H1 (cell line): ENCODE data around the gene DNAJA3. TPM values are rescaled to one million over a fixed set of nuclear protein-coding genes. Genes with fewer than 3 reads are reported as not detected.
A peak's percentile ranks its signal among the peaks of the same experiment; 100 is the strongest.

Experiments
- CTCF ChIA-PET: fragments of 300-600 bp; sonication (Branson Sonifier 250); formaldehyde crosslinking; loops from one replicate; lab custom pipeline; 2021; ENCODE audit not compliant: partially characterized antibody; lab: Charles Lee
- POLR2A ChIA-PET: fragments of 300-600 bp; sonication (Branson Sonifier 250); formaldehyde crosslinking; loops from one replicate; lab custom pipeline; 2021; ENCODE audit warnings: inconsistent platforms; ENCODE audit not compliant: partially characterized antibody; lab: Charles Lee
- DNase-seq, 2 experiments: peaks; one replicate each; pipeline versions ENCODE4 v3.0.0 to v3.0.0-alpha.2; 2010 to 2022; ENCODE audit warnings: low spot score in 2 of 2, low read depth in 1 of 2, mixed read lengths in 1 of 2
- FAIRE-seq: peaks from 2 replicates; lab custom pipeline; 2011; peaks lifted over from hg19 to GRCh38; lab: Jason Lieb, UNC
- H2AFZ ChIP-seq: 2 replicates; pipeline ENCODE4 v1.8.1; 2012; ENCODE audit warnings: low read length, inconsistent platforms
- H2AK5ac ChIP-seq: 2 replicates; pipeline ENCODE4 v1.6.1; 2013; ENCODE audit warnings: low read depth, low read length
- H2BK120ac ChIP-seq: replicated peaks from 2 replicates; pipeline ENCODE3; 2013; ENCODE audit warnings: low read depth, low read length, inconsistent platforms
- H2BK12ac ChIP-seq: 2 replicates; pipeline ENCODE4 v1.6.1; 2013; ENCODE audit warnings: low read depth, low read length
- H2BK15ac ChIP-seq: 2 replicates; pipeline ENCODE4 v1.6.1; 2013; ENCODE audit warnings: low read length
- H2BK20ac ChIP-seq: 2 replicates; pipeline ENCODE4 v1.6.1; 2013; ENCODE audit warnings: low read length
- H2BK5ac ChIP-seq: 2 replicates; pipeline ENCODE4 v1.6.1; 2013; ENCODE audit warnings: low read depth, low read length
- H3K14ac ChIP-seq: 2 replicates; pipeline ENCODE4 v1.6.1; 2013; ENCODE audit warnings: inconsistent platforms; ENCODE audit not compliant: insufficient read length
- H3K18ac ChIP-seq: 2 replicates; pipeline ENCODE4 v1.6.1; 2013; ENCODE audit warnings: low read length; ENCODE audit errors: extremely low read depth
- H3K23ac ChIP-seq: 2 replicates; pipeline ENCODE4 v1.6.1; 2013; ENCODE audit warnings: inconsistent platforms; ENCODE audit not compliant: insufficient read length
- H3K23me2 ChIP-seq: 2 replicates; pipeline ENCODE4 v1.6.1; 2013; ENCODE audit warnings: low read depth, low read length
- H3K27ac ChIP-seq: 2 replicates; pipeline ENCODE4 v1.6.1; 2011; ENCODE audit warnings: low read depth, low read length, inconsistent platforms
- H3K27me3 ChIP-seq, 4 experiments: replicated peaks in 1 of 4; 1 replicate in 1 of 4; 2 replicates in 3 of 4; pipeline versions ENCODE4 v1.6.1 to v1.8.1; 2011 to 2013; ENCODE audit warnings: low read length in 3 of 4, mild to moderate bottlenecking in 3 of 4, inconsistent platforms in 2 of 4, mixed read lengths in 2 of 4, moderate library complexity in 1 of 4; ENCODE audit not compliant: control insufficient read depth in 3 of 4, insufficient read depth in 3 of 4; ENCODE audit errors: extremely low read depth in 1 of 4
- H3K36me3 ChIP-seq, 4 experiments: 2 replicates each; pipeline versions ENCODE4 v1.6.1 to v1.8.1; 2011 to 2013; ENCODE audit warnings: mild to moderate bottlenecking in 4 of 4, low read length in 3 of 4, moderate library complexity in 2 of 4, control low read depth in 1 of 4, inconsistent platforms in 1 of 4; ENCODE audit not compliant: insufficient read depth in 4 of 4, control insufficient read depth in 2 of 4
- H3K4ac ChIP-seq: replicated peaks from 2 replicates; pipeline ENCODE3; 2013; ENCODE audit warnings: low read length, low read depth, mixed read lengths, inconsistent platforms; ENCODE audit not compliant: insufficient read length
- H3K4me1 ChIP-seq, 4 experiments: replicated peaks in 1 of 4; 1 replicate in 1 of 4; 2 replicates in 3 of 4; pipeline versions ENCODE4 v1.6.1 to v1.8.1; 2011 to 2013; ENCODE audit warnings: low read length in 3 of 4, inconsistent platforms in 2 of 4, mixed read lengths in 1 of 4; ENCODE audit not compliant: insufficient read depth in 4 of 4, control insufficient read depth in 3 of 4
- H3K4me2 ChIP-seq, 2 experiments: 2 replicates each; pipeline versions ENCODE4 v1.6.1 to v1.8.1; 2011 to 2013; ENCODE audit warnings: low read depth in 2 of 2, low read length in 2 of 2, control low read depth in 1 of 2, inconsistent platforms in 1 of 2, mild to moderate bottlenecking in 1 of 2; ENCODE audit not compliant: insufficient read depth in 1 of 2
- H3K4me3 ChIP-seq, 4 experiments: fragments of 200-600, 300-600 bp in 1 of 4; sonication (generic), shearing (Covaris generic), sonication (Bioruptor Twin) in 1 of 4; 2 replicates each; pipeline versions ENCODE4 v1.5.1 to v1.8.1; 2011 to 2016; ENCODE audit warnings: low read length in 4 of 4, low read depth in 3 of 4, control low read depth in 2 of 4, inconsistent platforms in 2 of 4, mild to moderate bottlenecking in 2 of 4, mixed read lengths in 1 of 4, moderate library complexity in 1 of 4; ENCODE audit not compliant: insufficient read depth in 2 of 4; ENCODE audit errors: extremely low read depth in 1 of 4
- H3K56ac ChIP-seq: replicated peaks from 2 replicates; pipeline ENCODE3; 2013; ENCODE audit warnings: low read depth, mild to moderate bottlenecking, mixed read lengths, low read length, inconsistent platforms; ENCODE audit not compliant: insufficient read length
- H3K79me1 ChIP-seq: 2 replicates; pipeline ENCODE4 v1.6.1; 2013; ENCODE audit warnings: low read depth, low read length, control low read depth
- H3K79me2 ChIP-seq, 2 experiments: 2 replicates each; pipeline versions ENCODE4 v1.6.1 to v1.8.1; 2012 to 2013; ENCODE audit warnings: low read length in 2 of 2, mild to moderate bottlenecking in 2 of 2, inconsistent platforms in 1 of 2; ENCODE audit not compliant: insufficient read depth in 2 of 2, control insufficient read depth in 1 of 2
- H3K9ac ChIP-seq, 4 experiments: replicated peaks in 1 of 4; 1 replicate in 1 of 4; 2 replicates in 3 of 4; pipeline versions ENCODE4 v1.6.1 to v1.8.1; 2011 to 2013; ENCODE audit warnings: low read depth in 3 of 4, low read length in 3 of 4, control low read depth in 2 of 4, mild to moderate bottlenecking in 2 of 4, moderate library complexity in 2 of 4, inconsistent platforms in 1 of 4; ENCODE audit errors: extremely low read depth in 1 of 4
- H3K9me3 ChIP-seq, 2 experiments: 2 replicates each; pipeline versions ENCODE4 v1.6.1 to v1.8.1; 2012 to 2013; ENCODE audit warnings: mild to moderate bottlenecking in 2 of 2, moderate library complexity in 2 of 2, control low read depth in 1 of 2, inconsistent platforms in 1 of 2, low read depth in 1 of 2, low read length in 1 of 2, mixed read lengths in 1 of 2; ENCODE audit not compliant: insufficient read depth in 2 of 2
- H4K20me1 ChIP-seq, 2 experiments: replicated peaks in 1 of 2; 2 replicates each; pipeline versions ENCODE3 to v1.8.1; 2011 to 2013; ENCODE audit warnings: inconsistent platforms in 2 of 2, low read length in 2 of 2, mild to moderate bottlenecking in 1 of 2; ENCODE audit not compliant: insufficient read depth in 2 of 2, control insufficient read depth in 1 of 2
- H4K5ac ChIP-seq: 2 replicates; pipeline ENCODE4 v1.6.1; 2013; ENCODE audit warnings: low read length, low read depth, mixed read lengths, inconsistent platforms; ENCODE audit not compliant: insufficient read length
- H4K8ac ChIP-seq: 2 replicates; pipeline ENCODE4 v1.8.0; 2013; ENCODE audit warnings: mild to moderate bottlenecking, moderate library complexity, low read length, inconsistent platforms; ENCODE audit not compliant: insufficient read depth; ENCODE audit errors: extremely low read depth
- H4K91ac ChIP-seq: replicated peaks from 2 replicates; pipeline ENCODE3; 2013; ENCODE audit warnings: low read length, mixed read lengths, inconsistent platforms; ENCODE audit not compliant: insufficient read length
- POLR2A ChIP-seq, 2 experiments: IDR thresholded peaks; 1 replicate in 1 of 2; 2 replicates in 1 of 2; pipeline ENCODE4 v1.6.1; 2011; ENCODE audit warnings: low read depth in 2 of 2, low read length in 2 of 2, mild to moderate bottlenecking in 2 of 2; ENCODE audit errors: control extremely low read depth in 1 of 2
- SIRT6 ChIP-seq: IDR thresholded peaks from one replicate; pipeline ENCODE4 v1.7.1; 2012; ENCODE audit warnings: low read length, inconsistent platforms
- WGBS, 2 experiments: shearing (Covaris generic) in 1 of 2; methylation state at CpG; one replicate each; pipeline versions ENCODE4 v1.1.6 to v1.1.7; 2013 to 2015; ENCODE audit warnings: low lambda C conversion rate in 2 of 2, mixed read lengths in 2 of 2, inconsistent platforms in 1 of 2, low coverage in 1 of 2, missing lambda C conversion rate in 1 of 2; ENCODE audit not compliant: insufficient replicate concordance in 2 of 2, insufficient coverage in 1 of 2, insufficient read length in 1 of 2; ENCODE audit errors: extremely low coverage in 1 of 2, missing lambda C conversion rate in 1 of 2; 5-methylcytosine and 5-hydroxymethylcytosine counted together
- polyA plus RNA-seq, 7 experiments: library from polyadenylated mRNA; depleted of rRNA in 3 of 7; stranded (reverse) in 5 of 7; unstranded in 2 of 7; fragments of >200 nt in 5 of 7; fragments of 200-250 nt in 2 of 7; gene quantifications; 1 replicate in 5 of 7; 2 replicates in 1 of 7; 4 replicates in 1 of 7; pipeline versions ENCODE4 v1.2.1 to v1.2.3, GENCODE V29; 2011 to 2013; ENCODE audit warnings: missing spikeins in 2 of 7, mixed read lengths in 2 of 7
- total RNA-seq: library from RNA; stranded (reverse); fragmentation: NEBNext Ultra II Directional; extraction: Animal tissue kit (Norgen Biotek cat#: 25700); gene quantifications from 2 replicates; pipeline ENCODE4 v1.2.1, GENCODE V29; 2021

DNAJA3 gene
- total and polyA plus RNA-seq, 2 of the 8 experiments (the other 6 are each of a cell fraction or from before 2014, with no cell fraction given), result 37.3 to 59.1 TPM

DNA sequence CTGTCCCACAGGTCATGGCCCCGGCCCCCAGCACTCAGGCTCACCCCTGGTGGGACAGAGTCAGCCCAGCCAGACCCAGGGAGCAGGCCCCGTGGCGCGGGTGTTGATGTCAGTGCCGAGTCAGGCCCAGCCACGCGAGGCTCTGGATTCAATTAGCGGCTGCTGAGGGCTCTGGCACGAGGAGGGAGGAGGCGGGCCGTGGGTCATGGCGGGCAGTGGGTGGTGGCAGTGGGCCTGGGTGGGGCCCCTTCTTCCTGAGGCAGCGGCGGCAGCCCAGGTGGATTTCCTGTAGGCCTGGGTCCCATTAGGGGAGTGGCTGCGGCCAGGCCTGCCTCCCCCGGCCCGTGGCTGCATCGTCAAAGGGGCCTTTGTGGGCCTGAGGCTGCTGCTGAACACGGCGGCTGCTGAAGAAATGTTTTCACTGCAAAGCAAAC lies 41.1 kb upstream of the DNAJA3 start:
- CTCF ChIA-PET, result interaction anchor here (2.4 to 24.8 kb wide), 3 partner anchors 8 to 21 kb away, joined by 4 to 659 read pairs (median 165); no protein-coding TSS in a partner anchor
- no peak overlapping the region for H2BK12ac ChIP-seq

More for the DNA sequence above, 41.1 kb upstream of the DNAJA3 start:
- Histone ChIP-seq H3K79me1 (0 out of 2 replicates have a peak, but pooled peaks cover under 1% of the 10 kb centered on the region), H3K9ac (no peak overlapping the region), H4K20me1 (peaks cover 3 to 15% of the 10 kb centered on the region in 2 experiments), H3K27me3 (no peaks in the 10 kb centered on the region), H2BK20ac (no peak overlapping the region), H4K8ac (no peak overlapping the region), H4K91ac (no peak overlapping the region), H3K4me3 (no peak overlapping the region), H2AK5ac (no peak overlapping the region), H3K4ac (no peak overlapping the region), H3K36me3 (peaks cover 0 to 18% (median 2%) of the 10 kb centered on the region in 4 experiments; a peak in 4 of 8 replicates), H3K14ac (no peak overlapping the region), H3K4me1 (peaks cover 0 to 15% (median 11%) of the 10 kb centered on the region in 4 experiments; a peak in 6 of 7 replicates), H3K18ac (no peak overlapping the region), H2BK5ac (no peak overlapping the region; the same call in 1 of the 2 replicates), H3K27ac (no peak overlapping the region), H4K5ac (no peak overlapping the region), H3K23me2 (no peaks in the 10 kb centered on the region)
- 88% methylated on average over 18 of the region's 20 CpGs; no CpG with 5 or more reads in 1 of the 2 experiments for WGBS, 2 experiments
- no peak for DNase-seq
- no peak for TF ChIP-seq SIRT6
- 0 out of 3 replicates have a peak, but pooled peaks of 1 of the 2 experiments have one; percentile 8 for TF ChIP-seq POLR2A (IDR thresholded peaks at IDR 0.05; ENCODE audit: control extremely low read depth in 1 of 2, low read depth in 2 of 2, low read length in 2 of 2)
- TF ChIP-seq, all 59 proteins: peak for 1
- Histone ChIP-seq H3K23ac (no peak overlapping the region), H3K79me2 (no peaks in the 10 kb centered on the region), H2BK120ac (no peak overlapping the region), H3K56ac (no peak overlapping the region), H3K9me3 (no peaks in the 10 kb centered on the region), H2BK15ac (no peak overlapping the region), H2AFZ (no peak overlapping the region), H3K4me2 (no peak overlapping the region)
- FAIRE-seq, result no peak
- POLR2A ChIA-PET, result interaction anchor here (1.0 to 11.9 kb wide), 3 partner anchors 7 to 16 kb away, joined by 3 to 223 read pairs (median 3); no protein-coding TSS in a partner anchor
